Stimulated activated CD4-positive, alpha-beta T cell treated with anti-CD3 and anti-CD28 coated beads, Interleukin-2, amount 100 ng/mL, for 24 hours (primary cell): ENCODE results near the gene CAPRIN1.

ENCODE experiments used
- DNase-seq, 2 donors: peaks; one replicate each; pipeline ENCODE4 v3.0.0-alpha.2; 2020

Gene CAPRIN1

GRCh38 chr11:34051349-34052035 lies at the start of gene CAPRIN1:
CAPRIN1 (plus strand) TSS chr11:34051731; CDS start chr11:34052421, 690 bp downstream.
- DNase-seq: peak; percentile 86

GRCh38 chr11:34002420-34002819 lies 49.1 kb upstream of the CAPRIN1 start:
- DNase-seq: no peak

- DNase-seq: no peak
Measured at GRCh38 chr11:34004236-34004635, 47.3 kb upstream of the CAPRIN1 start.

- no peak for DNase-seq
Measured at GRCh38 chr11:34006876-34007275, 44.7 kb upstream of the CAPRIN1 start.

- DNase-seq: no peak
Measured at GRCh38 chr11:34012734-34013133, 38.8 kb upstream of the CAPRIN1 start.

- no peak for DNase-seq
Measured at GRCh38 chr11:34013898-34014571, 37.5 kb upstream of the CAPRIN1 start.

- DNase-seq: no peak
Measured at GRCh38 chr11:34021977-34022735, 29.4 kb upstream of the CAPRIN1 start.

- no peak for DNase-seq
Measured at GRCh38 chr11:34026432-34026831, 25.1 kb upstream of the CAPRIN1 start.

GRCh38 chr11:34027516-34028408 lies 23.8 kb upstream of the CAPRIN1 start:
- no peak for DNase-seq

GRCh38 chr11:34028425-34028824 lies 23.1 kb upstream of the CAPRIN1 start:
- no peak for DNase-seq

GRCh38 chr11:34029176-34029575 lies 22.4 kb upstream of the CAPRIN1 start:
- DNase-seq: no peak

- DNase-seq: no peak
Measured at GRCh38 chr11:34030382-34030781, 21.1 kb upstream of the CAPRIN1 start.

- DNase-seq: no peak
Measured at GRCh38 chr11:34033399-34033798, 18.1 kb upstream of the CAPRIN1 start.

GRCh38 chr11:34034053-34034452 lies 17.5 kb upstream of the CAPRIN1 start:
- no peak for DNase-seq

GRCh38 chr11:34036456-34036855 lies 15.1 kb upstream of the CAPRIN1 start:
- DNase-seq: no peak

- no peak for DNase-seq
Measured at GRCh38 chr11:34037016-34037415, 14.5 kb upstream of the CAPRIN1 start.

- no peak for DNase-seq
Measured at GRCh38 chr11:34040571-34040970, 11.0 kb upstream of the CAPRIN1 start.

- peak in 1 of 2 donors; percentile 43 for DNase-seq
Measured at GRCh38 chr11:34044664-34045485, 6.7 kb upstream of the CAPRIN1 start.

GRCh38 chr11:34049028-34049427 lies 2.5 kb upstream of the CAPRIN1 start:
- no peak for DNase-seq

GRCh38 chr11:34050581-34051348 lies 766 bp upstream of the CAPRIN1 start:
- no peak for DNase-seq

GRCh38 chr11:34052036-34052607 lies 591 bp downstream of the CAPRIN1 start:
- DNase-seq: peak; percentile 94 to 96
